ENCODE measurements around the gene RUFY4.

RUFY4 gene

DNA sequence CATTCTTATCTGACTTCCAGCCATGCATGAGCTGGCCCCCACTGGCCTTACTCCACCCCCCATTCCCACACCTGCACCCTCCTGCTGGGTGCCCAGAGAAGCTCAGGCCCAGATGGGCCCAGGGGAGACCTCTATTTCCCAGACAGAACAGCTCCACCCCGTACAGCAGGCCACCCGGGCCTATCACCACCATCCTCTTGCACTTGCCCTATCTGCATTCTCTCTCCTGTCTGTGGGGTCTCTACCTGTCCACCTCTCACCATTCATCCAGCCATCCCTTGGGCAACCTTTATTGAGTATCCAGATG lies 40.9 kb upstream of the RUFY4 start:
- no peak overlapping the region for H3K27ac ChIP-seq
- TF ChIP-seq, protein P1, sequence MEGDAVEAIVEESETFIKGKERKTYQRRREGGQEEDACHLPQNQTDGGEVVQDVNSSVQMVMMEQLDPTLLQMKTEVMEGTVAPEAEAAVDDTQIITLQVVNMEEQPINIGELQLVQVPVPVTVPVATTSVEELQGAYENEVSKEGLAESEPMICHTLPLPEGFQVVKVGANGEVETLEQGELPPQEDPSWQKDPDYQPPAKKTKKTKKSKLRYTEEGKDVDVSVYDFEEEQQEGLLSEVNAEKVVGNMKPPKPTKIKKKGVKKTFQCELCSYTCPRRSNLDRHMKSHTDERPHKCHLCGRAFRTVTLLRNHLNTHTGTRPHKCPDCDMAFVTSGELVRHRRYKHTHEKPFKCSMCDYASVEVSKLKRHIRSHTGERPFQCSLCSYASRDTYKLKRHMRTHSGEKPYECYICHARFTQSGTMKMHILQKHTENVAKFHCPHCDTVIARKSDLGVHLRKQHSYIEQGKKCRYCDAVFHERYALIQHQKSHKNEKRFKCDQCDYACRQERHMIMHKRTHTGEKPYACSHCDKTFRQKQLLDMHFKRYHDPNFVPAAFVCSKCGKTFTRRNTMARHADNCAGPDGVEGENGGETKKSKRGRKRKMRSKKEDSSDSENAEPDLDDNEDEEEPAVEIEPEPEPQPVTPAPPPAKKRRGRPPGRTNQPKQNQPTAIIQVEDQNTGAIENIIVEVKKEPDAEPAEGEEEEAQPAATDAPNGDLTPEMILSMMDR (conservative IDR thresholded peaks at IDR 0.05): no peak

DNA sequence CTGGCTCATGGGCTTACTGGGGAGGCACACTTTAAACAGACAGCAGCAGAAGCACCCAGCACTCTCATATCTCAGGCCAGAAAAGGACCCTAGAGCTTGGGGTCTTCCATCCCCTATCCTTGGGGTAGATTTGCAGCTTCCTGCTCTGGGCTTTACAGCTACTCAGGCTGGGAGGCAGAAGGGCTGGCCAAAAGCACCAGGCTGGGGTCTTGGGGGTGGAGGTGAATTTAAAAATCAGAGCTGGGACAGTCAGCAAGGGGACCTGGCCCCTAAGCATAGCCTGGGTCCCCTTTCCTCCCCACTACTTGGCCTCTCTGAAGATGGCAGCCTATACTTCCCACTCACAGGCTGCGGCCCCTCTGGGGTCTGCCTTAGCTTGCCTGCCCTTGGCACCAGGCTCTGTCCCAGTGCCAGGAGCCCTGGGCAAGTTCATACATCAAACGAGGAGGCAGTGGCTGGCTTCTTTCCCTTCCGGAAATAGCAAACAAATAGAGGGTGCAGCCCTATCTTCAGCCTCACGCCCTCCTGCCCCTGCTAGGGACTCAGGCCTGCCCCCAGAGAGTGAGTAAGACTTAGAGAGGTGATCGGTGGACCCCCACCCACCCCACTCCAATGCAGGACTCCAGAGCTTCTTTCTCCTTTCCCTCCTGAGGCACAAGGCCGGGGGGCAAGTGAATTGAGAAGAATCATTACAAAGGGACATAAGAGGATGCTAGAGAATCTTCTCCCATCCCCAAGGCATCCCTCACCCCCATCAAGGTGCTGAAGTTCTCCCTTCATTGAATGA lies 40.3 kb upstream of the RUFY4 start:
- no peak overlapping the region for H3K27ac ChIP-seq
- TF ChIP-seq, protein P1 (conservative IDR thresholded peaks at IDR 0.05): no peak

DNA sequence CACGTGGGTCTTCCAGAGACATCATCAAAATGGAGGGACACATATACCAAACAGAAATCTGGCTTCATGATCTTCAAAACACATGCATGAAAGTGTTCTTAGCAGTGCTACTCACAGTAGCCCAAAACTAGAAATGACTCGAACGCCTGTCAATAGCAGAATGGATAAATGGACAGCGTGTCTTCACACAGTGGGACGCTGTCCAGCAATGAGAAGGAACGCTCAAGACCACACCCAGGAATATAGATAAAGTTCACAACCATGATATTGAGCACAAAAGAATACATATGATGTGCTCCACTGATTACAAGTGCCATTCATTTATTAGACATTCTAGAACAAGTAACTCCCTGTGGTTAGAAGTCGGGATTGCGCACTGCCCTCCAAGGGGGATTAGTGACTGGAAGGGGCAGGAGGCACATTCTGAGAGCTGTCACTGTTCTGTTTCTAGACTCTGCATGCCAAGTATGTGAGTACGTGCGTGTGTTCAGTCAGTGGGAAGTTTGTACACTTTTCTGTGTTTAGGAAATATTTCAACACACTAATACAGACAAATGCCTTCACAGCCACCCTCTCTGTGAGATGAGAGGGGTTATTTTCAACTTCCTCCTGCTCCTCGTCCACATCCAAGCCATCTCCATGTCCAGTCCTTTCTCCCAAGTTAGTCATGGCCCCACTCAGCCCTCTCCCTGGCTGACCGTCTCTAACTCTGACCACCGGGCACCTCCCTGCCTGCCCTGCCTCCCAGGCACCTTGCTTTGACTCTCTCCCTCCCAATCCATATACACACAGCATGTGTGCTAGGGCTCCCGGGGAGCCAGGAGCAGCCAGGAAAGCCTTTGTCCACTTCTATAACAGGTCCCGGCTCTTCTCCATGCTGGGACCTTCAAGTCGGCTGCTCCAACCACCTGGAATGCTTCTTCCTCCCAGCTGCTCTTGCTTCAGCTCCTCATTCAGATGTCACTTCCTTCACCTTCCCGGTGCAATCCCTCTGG lies 39.4 kb upstream of the RUFY4 start:
- H3K27ac ChIP-seq: no peak overlapping the region
- TF ChIP-seq, protein P1 (conservative IDR thresholded peaks at IDR 0.05): no peak

DNA sequence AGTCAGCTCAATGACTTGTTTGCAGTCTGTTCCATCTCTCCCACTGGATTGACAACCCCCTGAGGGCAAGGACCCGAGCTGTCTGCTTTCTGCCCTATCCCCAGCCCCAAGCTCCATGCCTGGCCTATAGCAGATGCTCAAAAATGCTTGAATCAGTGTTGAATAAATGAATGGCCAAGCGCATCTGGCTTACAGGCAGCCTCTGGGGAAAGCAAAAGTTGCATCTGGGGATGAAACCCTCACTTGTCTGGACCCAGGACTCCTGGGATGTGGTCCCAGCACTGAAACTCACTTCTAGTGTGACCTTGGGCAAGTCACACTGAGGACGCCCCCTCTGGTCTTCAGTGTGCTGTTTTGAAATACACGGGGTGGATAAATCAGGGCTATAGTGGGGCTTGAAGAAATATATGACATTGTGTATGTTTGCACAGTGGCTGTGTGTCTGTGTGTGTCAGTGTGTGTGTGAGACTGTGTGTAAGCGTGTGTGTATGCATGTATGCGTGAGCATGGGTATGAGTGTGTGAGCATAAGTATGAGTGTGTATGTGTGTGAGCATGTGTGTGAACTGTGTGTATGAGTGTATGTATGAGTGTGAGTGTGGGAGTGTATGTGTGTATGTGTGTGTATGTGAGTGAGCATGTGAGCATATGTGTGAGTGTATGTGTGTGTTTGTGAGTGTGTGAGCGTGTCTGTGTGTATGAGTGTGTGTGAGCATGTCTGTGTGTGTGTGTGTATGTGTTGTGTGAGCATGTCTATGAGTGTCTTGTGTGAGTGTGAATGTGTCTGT lies 38.5 kb upstream of the RUFY4 start:
- TF ChIP-seq, protein P1 (conservative IDR thresholded peaks at IDR 0.05): no peak
- no peak overlapping the region for H3K27ac ChIP-seq

DNA sequence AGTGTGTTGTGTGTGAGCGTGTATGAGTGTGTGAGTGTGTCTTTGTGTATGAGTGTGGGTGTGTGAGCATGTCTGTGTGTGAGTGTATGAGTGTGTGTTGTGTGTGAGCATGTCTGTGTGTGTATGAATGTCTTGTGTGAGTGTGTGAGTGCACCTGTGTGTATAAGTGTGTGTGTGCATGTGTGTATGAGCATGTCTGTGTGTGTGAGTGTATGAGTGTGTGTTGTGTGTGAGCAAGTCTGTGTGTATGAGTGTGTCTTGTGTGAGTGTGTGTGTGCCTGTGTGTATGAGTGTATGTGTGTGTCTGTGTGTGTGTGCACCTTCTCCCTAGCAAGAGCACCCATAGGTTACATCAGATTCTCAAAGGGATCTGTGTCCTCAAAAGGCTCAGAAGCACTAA lies 37.8 kb upstream of the RUFY4 start:
- no peak overlapping the region for H3K27ac ChIP-seq
- TF ChIP-seq, protein P1 (conservative IDR thresholded peaks at IDR 0.05): no peak

DNA sequence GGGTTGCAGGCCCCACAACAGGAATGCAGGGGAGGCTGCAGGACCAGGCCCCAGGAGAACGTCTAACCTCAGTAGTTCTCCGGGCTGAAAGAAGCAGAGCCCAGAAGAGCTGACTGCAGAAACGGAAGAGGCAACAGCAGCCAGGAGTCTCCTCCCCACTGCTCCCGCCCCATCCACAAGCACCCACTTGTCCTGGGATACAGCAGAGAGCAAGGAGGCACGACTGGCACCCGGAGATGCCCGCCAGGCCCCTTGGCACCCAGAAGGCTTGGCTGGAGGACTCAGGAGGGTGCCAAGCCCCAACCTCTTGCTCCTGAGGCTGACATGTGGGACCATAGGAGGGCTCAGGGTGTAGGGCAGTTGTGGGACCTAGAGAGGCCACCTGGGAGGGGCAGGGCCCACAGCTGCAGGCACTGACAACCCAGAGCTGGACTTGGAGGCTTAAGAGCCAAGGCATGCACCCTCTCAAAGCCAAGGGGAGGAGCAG lies 37.2 kb upstream of the RUFY4 start:
- H3K27ac ChIP-seq: no peak overlapping the region

More for the DNA sequence above, 37.2 kb upstream of the RUFY4 start:
- TF ChIP-seq, protein P1 (conservative IDR thresholded peaks at IDR 0.05): no peak
